Lower lobe of right lung (tissue), 2 donors: ENCODE data around the gene TMEM164. TPM values are rescaled to one million over a fixed set of nuclear protein-coding genes. Genes with fewer than 3 reads are reported as not detected.
A peak's percentile ranks its signal among the peaks of the same experiment; 100 is the strongest.

ENCODE experiments used
- ATAC-seq, 2 donors: fragments of 200-7000 bp; cut with Tn5 transposase; one replicate each; pipeline ENCODE4 v1.9.1; 2020 to 2022; ENCODE audit warnings: mild to moderate bottlenecking in 2 of 2, moderate library complexity in 2 of 2
- DNase-seq: peaks from one replicate; pipeline ENCODE4 v3.0.0-alpha.2; 2020
- H3K27ac ChIP-seq: fragments of 200-600 bp; one replicate; pipeline ENCODE4 v1.8.0; 2022
- H3K27me3 ChIP-seq: fragments of 200-600 bp; one replicate; pipeline ENCODE4 v1.8.0; 2022; ENCODE audit warnings: low read depth
- H3K36me3 ChIP-seq: fragments of 200-600 bp; one replicate; pipeline ENCODE4 v1.8.0; 2022; ENCODE audit warnings: mild to moderate bottlenecking
- H3K4me1 ChIP-seq: fragments of 200-600 bp; one replicate; pipeline ENCODE4 v1.8.0; 2022
- H3K4me3 ChIP-seq: fragments of 200-600 bp; one replicate; pipeline ENCODE4 v1.8.0; 2022; ENCODE audit warnings: mild to moderate bottlenecking
- H3K9me3 ChIP-seq: fragments of 200-600 bp; one replicate; pipeline ENCODE4 v1.8.0; 2022
- intact Hi-C: fragments of 100-400 bp; cut with DNase I; formaldehyde crosslinking; loops from one replicate; pipeline ENCODE4 v1.11.0; 2022
- microRNA-seq: library from miRNA; unstranded; fragments of <30 nt; microRNA quantifications from one replicate; pipeline ENCODE4 v1.2.0, GENCODE V29; 2020; ENCODE audit warnings: borderline number of aligned reads
- total RNA-seq: library from RNA; stranded (reverse); fragmentation: NEBNext Ultra II Directional; extraction: Animal tissue kit (Norgen Biotek cat#: 25700); gene quantifications from one replicate; pipeline ENCODE4 v1.2.1, GENCODE V29; 2021
- TF ChIP-seq, protein P1 (sequence below): fragments of 200-600 bp; IDR thresholded peaks from one replicate; pipeline ENCODE4 v1.8.0; 2022; ENCODE audit warnings: antibody characterized with exemption, mild to moderate bottlenecking
- donor health status: DM: no; HTN: yes; CAD: no; lungs with severe emphysema.

Gene TMEM164
- total RNA-seq, 1 donor from 2014 or later: 66.4 TPM

DNA sequence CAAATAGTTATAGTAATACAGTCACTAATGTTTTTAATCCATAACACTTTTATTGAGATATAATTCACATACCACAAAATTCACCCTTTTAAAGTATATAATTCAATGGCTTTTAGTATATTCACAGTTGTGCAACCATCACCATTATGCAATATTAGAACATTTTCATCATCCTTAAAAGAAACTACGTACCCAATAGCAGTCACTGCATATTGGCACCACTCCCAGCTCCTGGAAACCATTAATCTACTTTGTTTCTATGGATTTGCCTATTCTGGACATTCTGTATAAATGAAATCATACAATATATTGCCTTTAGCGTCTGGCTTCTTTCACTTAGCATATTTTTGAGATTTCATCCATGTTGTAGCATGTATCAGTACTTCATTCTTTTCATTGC lies 215.7 kb downstream of the TMEM164 start:
- TF ChIP-seq, protein P1, sequence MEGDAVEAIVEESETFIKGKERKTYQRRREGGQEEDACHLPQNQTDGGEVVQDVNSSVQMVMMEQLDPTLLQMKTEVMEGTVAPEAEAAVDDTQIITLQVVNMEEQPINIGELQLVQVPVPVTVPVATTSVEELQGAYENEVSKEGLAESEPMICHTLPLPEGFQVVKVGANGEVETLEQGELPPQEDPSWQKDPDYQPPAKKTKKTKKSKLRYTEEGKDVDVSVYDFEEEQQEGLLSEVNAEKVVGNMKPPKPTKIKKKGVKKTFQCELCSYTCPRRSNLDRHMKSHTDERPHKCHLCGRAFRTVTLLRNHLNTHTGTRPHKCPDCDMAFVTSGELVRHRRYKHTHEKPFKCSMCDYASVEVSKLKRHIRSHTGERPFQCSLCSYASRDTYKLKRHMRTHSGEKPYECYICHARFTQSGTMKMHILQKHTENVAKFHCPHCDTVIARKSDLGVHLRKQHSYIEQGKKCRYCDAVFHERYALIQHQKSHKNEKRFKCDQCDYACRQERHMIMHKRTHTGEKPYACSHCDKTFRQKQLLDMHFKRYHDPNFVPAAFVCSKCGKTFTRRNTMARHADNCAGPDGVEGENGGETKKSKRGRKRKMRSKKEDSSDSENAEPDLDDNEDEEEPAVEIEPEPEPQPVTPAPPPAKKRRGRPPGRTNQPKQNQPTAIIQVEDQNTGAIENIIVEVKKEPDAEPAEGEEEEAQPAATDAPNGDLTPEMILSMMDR: no peak
- intact Hi-C loops: no loop called here
- no peak for DNase-seq
- Histone ChIP-seq H3K36me3 (no peaks in the 10 kb centered on the region), H3K27ac (no peak overlapping the region), H3K9me3 (no peaks in the 10 kb centered on the region), H3K4me1 (no peaks in the 10 kb centered on the region), H3K27me3 (no peaks in the 10 kb centered on the region), H3K4me3 (no peak overlapping the region)
- no peak for ATAC-seq

DNA sequence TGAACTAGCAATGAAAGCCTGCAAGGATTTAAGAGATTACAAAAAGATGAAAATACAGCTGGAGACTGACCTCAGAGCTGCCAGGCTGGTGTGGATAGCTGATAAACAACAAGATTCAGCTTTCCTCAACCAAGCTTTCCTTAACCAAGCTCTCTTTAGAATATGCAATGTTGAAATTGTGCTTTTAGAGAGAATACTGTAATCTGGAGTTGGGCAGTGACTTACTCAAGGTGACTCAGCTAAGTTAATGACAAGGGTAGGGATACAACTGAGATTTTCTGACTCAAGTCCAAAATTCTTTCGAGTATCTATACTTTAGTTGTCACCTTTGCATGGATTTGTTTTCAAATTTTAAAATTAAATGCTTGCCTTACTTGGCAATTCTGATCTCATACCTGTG lies 217.0 kb downstream of the TMEM164 start:
- Histone ChIP-seq H3K27me3 (no peaks in the 10 kb centered on the region), H3K4me1 (no peaks in the 10 kb centered on the region), H3K4me3 (no peak overlapping the region), H3K9me3 (no peaks in the 10 kb centered on the region), H3K27ac (no peak overlapping the region), H3K36me3 (no peaks in the 10 kb centered on the region)
- intact Hi-C loops: no loop called here
- ATAC-seq: no peak
- TF ChIP-seq, protein P1: no peak
- no peak for DNase-seq

DNA sequence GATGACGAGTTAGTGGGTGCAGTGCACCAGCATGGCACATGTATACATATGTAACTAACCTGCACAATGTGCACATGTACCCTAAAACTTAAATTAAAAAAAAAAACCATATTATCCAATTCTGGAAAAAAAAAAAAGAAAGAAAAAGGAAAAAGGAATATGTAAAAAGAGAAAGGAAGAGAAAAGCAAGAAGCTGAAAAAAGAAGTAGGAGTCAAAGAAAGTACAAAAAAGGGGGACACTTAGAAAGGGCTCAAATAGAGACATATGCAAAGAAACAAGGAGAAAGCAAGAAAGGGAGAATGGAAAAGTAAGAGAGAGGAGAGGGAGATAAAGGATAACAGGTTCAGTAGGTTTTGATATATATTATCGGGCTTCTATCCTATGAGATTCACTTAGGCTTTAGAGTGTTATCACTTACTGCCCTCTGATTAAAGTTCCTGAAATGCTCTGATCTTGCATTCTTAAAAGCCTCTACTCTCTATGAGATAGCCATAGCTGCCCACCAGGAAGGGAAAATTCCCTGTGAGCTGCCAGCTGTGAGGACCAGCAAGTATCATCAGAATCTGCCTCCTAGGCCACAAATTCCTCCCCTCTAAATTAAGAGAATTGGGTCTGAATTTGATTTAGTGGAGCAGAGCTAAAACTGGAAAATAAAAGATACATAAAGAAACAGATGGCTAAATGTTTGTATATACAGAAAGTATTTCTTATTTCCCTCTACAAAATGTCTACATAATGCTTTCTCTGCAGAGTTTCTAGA lies 219.8 kb downstream of the TMEM164 start:
- Histone ChIP-seq H3K27me3 (no peaks in the 10 kb centered on the region), H3K4me3 (no peak overlapping the region), H3K36me3 (no peaks in the 10 kb centered on the region), H3K4me1 (no peaks in the 10 kb centered on the region), H3K9me3 (no peaks in the 10 kb centered on the region), H3K27ac (no peak overlapping the region)
- ATAC-seq (no peak), DNase-seq (no peak)
- intact Hi-C loops: no loop called here
- TF ChIP-seq, protein P1: no peak

DNA sequence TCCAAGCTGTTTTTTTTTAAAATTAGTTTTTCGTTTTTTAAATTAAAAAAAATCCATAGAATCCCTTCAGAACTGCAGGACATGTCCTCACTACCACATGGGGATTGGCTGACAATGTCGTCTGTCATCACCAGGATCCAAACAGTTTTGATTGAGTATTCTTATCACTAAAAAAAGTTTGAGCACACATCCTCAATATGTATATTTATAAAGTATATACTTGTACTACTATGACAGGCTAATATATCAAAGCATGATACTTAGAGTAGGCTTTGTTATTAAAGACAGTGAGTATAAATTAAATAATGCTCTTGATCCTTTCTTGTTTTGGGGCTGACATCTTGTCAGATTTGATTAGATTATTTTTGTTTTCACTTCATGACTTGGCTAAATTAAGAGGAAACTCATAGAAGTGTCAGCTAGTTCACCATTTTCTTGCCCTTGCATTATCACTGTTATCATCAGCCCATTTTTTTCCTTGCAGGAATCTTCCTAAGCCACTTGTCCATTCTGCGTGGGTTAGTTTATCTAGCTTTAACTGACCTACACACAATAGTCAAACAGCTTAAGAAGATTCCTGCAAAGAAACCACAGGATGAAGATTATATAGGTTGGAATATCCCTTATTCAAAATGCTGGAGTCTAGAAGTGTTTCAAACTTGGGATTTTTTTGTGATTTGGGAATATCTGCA lies 222.2 kb downstream of the TMEM164 start:
- intact Hi-C loops: no loop called here
- ATAC-seq (no peak), DNase-seq (no peak)
- H3K27ac ChIP-seq: no peak overlapping the region
- no peaks in the 10 kb centered on the region for H3K27me3 ChIP-seq
- TF ChIP-seq, protein P1: no peak
- H3K9me3 ChIP-seq: no peaks in the 10 kb centered on the region
- no peak overlapping the region for H3K4me3 ChIP-seq
- no peaks in the 10 kb centered on the region for H3K36me3 ChIP-seq
- H3K4me1 ChIP-seq: no peaks in the 10 kb centered on the region

DNA sequence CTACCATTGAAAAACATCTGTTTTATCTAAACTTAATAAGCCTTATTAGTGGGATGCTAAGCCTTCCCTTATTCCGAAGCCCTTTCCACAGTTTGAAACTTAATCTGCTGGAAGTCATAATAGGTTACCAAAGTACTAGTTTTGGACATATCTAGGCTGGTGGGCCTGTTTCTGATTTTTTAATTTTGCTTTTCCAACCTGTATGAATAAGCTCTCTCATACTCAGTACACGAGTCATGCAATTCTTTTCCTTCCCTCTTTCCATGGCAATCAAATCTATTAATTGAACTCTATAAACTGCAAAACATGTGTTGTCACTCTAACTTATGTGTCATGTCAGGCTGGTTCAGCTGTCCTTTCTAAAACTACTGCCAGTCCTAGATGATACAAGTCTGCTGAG lies 224.0 kb downstream of the TMEM164 start:
- Histone ChIP-seq H3K9me3 (no peaks in the 10 kb centered on the region), H3K36me3 (no peaks in the 10 kb centered on the region), H3K27me3 (no peaks in the 10 kb centered on the region), H3K4me3 (no peak overlapping the region), H3K27ac (no peak overlapping the region), H3K4me1 (no peaks in the 10 kb centered on the region)
- no peak for DNase-seq
- no peak for ATAC-seq
- TF ChIP-seq, protein P1: no peak
- intact Hi-C loops: no loop called here

Small RNAs within 50 kb of the gene (microRNA-seq; reads per million reads assigned to microRNA genes)
- gene MIR3978: not detected
- 2,451 reads per million, percentile 86 among the genes with 10 or more reads in this experiment for gene MIR652
